HG03196 (cell line): ENCODE measurements around the gene C14orf180.

Experiments
- ATAC-seq: cut with Tn5 transposase; IDR thresholded peaks from one replicate; pipeline ENCODE4 v1.9.1; 2021; ENCODE audit not compliant: unreplicated experiment

The C14orf180 gene

GRCh38 chr14:104549536-104550339 is 29.8 kb upstream of the C14orf180 start:
- ATAC-seq, result no peak

- ATAC-seq, result no peak
Observed at GRCh38 chr14:104550340-104550860, 29.2 kb upstream of the C14orf180 start.

- ATAC-seq, result no peak
Observed at GRCh38 chr14:104550861-104551728, 28.5 kb upstream of the C14orf180 start.

DNA sequence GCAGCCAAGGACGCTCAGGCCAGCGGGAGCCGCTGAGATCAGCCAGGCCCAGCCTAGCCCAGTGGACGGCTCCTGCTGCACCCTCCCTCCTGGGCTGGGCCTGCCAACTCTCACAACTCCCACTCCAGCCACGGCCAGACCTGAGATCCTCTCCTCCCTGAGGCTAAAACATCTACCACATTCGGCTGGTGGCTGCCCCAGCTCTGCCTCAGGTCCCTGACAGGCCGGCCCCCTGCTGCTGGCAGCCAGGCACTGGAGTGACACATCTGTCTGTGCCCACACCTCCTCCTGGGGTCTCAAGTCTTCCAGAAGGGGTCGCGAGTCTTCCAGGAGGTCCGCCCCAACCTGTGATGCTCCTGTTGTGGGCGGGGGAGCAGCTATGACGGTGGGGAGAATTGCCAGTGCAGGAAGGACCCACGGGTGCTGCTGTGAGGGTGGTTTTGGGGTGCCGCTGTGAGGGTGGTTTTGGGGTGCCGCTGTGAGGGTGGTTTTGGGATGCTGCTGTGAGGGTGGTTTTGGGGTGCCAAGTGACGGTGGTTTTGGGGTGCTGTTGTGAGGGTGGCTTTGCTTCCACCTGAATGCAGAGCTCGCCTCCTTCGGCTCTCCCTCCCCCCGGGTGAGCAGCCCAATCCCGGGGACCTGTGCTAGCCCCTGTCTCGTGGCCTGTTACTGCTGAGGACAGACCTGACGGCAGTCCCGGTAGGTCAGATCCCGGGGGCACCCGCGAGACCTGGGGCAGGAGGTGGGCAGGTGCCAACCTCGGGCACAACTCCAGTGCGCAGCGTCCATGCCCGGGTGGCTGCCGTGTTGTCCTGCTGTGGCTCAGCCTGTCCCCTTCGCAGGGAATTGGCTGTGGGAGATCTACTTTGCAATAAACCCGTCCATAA is 27.5 kb upstream of the C14orf180 start:
- ATAC-seq, result no peak

GRCh38 chr14:104552738-104553125 is 26.8 kb upstream of the C14orf180 start:
- no peak for ATAC-seq

- no peak for ATAC-seq
Observed at GRCh38 chr14:104553166-104554087, 26.1 kb upstream of the C14orf180 start.

GRCh38 chr14:104554088-104554607 is 25.4 kb upstream of the C14orf180 start:
- ATAC-seq, result no peak

GRCh38 chr14:104554608-104555429 is 24.7 kb upstream of the C14orf180 start:
- no peak for ATAC-seq

- no peak for ATAC-seq
Observed at GRCh38 chr14:104555430-104556255, 23.9 kb upstream of the C14orf180 start.

- ATAC-seq, result no peak
Observed at GRCh38 chr14:104556256-104557021, 23.1 kb upstream of the C14orf180 start.

- ATAC-seq, result no peak
Observed at GRCh38 chr14:104557086-104557485, 22.5 kb upstream of the C14orf180 start.

- no peak for ATAC-seq
Observed at GRCh38 chr14:104557766-104558165, 21.8 kb upstream of the C14orf180 start.

- ATAC-seq, result no peak
Observed at GRCh38 chr14:104558231-104559027, 21.1 kb upstream of the C14orf180 start.

DNA sequence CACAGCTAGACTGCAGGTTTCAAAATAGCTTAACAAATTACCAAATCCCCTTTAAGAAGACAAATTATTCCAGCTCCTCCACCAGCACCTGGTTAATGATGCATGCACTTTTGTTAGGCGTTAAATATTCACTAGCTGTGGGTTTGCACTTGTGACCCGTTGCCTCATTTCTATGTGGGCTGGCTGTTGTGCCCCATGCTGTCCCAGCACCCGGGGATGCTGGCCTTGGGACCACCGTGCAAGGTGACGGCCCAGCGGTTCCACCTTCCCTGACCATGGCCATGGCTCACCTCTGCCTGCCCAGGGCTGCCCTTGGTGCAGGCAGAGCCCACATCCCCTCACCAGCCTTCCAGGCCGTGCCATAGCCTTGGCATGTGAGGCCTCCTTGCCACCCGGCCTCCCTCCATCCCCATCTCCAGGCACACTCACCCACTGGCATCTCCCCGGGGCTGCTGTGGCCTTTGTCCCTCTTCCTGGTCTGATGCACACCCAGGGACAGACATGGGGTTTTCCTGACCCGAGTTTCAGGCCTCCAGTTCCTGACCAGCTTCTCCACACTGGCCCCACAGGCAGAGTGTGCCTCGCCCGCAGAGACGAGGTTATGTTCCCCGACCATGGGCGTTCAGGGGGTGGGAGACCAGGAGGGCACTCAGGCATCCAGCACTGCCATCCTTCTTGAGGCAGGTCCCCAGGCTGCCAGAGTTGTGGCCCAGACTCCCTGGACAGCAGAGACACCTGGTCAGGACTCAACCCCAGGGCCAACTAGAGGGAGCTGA is 20.3 kb upstream of the C14orf180 start:
- no peak for ATAC-seq

DNA sequence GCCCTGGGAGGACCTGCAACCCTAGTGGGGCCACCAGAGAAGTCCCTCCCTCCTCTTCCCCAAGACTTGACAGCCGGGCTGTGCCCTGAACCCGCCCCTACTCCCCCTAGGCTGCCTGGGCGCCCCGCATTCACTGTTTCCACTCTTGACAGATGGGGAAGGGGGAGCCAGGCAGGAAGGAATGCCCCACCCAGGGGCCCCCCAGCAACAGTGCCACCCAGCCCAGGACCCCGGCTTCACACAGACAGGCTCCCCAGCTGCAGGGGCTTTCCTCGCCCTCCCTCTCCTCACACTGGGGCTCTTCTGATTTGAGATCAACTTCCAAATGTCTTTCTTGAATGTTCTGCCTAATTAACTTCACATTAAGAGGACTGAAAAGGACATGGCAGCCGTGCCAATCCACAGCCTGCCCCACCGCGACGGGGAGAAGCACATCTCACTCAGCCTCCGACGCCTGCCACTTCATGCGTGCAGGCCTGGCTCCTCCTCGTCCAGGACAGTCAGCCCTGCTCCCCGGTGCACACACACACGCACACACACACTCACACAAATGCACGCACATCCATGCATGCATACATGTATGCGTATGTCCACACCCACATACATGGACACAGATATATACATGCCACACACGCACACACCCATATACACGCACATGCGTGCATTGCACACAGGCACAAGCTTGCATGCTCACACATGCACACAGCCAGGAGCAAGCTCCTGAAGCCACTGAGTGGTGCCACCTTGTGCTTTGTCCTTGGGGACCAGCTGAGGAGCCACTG is 19.6 kb upstream of the C14orf180 start:
- no peak for ATAC-seq
